Body of pancreas (tissue), 4 donors: ENCODE data around the gene AQP5.

ENCODE experiments used
- POLR2A ChIP-seq, 3 donors: fragments of 450-650 bp; IDR thresholded peaks; one replicate each; pipeline ENCODE4 v1.6.1; 2016; ENCODE audit warnings: antibody characterized with exemption in 3 of 3, mild to moderate bottlenecking in 2 of 3
- TF ChIP-seq, protein P1 (sequence below), 7 experiments: fragments of 450-650 bp in 4 of 7; fragments of 200-600 bp in 3 of 7; sonication (generic) in 3 of 7; IDR thresholded peaks; one replicate each; pipeline ENCODE4 v1.5.1; 2016 to 2019; ENCODE audit warnings: antibody characterized with exemption in 7 of 7

DNA sequence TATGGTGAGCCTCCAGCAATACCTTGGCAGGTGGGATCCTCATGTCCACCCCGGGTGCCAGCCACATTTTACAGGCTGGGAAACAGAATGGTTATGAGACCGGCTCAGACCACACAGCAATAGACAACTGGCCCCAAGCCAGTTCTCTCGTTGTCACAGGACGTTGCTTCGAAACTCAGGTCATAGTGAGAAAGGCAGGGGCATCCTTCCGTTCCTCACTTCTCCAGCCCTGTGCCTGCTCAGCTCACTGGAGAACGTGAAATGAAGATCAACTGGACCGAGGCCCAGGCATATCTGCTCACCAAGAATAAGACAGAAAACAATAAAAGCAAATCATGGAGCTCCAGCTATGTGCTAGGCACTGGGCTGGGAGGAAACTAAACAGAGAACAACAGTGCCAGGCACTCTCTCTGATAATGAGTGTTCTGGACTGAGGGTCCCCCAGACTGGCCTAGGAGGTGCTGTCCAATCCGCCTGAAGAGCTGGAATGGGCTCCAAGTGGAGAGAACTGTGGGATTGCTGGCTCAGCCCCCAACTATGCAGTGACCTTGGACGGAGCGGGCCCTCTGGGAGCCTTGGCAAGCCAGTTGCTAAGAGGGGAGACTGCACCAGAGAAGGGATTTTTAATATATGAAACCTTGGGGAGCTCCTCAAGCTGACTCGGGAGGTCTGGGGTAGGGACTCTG, 39.2 kb upstream of the AQP5 start:
- TF ChIP-seq POLR2A (IDR thresholded peaks at IDR 0.05): no peak
- TF ChIP-seq, protein P1, sequence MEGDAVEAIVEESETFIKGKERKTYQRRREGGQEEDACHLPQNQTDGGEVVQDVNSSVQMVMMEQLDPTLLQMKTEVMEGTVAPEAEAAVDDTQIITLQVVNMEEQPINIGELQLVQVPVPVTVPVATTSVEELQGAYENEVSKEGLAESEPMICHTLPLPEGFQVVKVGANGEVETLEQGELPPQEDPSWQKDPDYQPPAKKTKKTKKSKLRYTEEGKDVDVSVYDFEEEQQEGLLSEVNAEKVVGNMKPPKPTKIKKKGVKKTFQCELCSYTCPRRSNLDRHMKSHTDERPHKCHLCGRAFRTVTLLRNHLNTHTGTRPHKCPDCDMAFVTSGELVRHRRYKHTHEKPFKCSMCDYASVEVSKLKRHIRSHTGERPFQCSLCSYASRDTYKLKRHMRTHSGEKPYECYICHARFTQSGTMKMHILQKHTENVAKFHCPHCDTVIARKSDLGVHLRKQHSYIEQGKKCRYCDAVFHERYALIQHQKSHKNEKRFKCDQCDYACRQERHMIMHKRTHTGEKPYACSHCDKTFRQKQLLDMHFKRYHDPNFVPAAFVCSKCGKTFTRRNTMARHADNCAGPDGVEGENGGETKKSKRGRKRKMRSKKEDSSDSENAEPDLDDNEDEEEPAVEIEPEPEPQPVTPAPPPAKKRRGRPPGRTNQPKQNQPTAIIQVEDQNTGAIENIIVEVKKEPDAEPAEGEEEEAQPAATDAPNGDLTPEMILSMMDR (IDR thresholded peaks at IDR 0.05): no peak
